ENCODE results near the gene UBE2E2. TPM values are rescaled to one million over a fixed set of nuclear protein-coding genes. Genes with fewer than 3 reads are reported as not detected.

Gene UBE2E2
- total RNA-seq, 1 donor from 2014 or later, result 28.7 TPM

GRCh38 chr3:23496165-23496564, 293.0 kb downstream of the UBE2E2 start:
- H3K36me3 ChIP-seq (ENCODE audit: control insufficient read depth, insufficient read depth, low read length), result no peaks in the 10 kb centered on the region
- H3K27me3 ChIP-seq (ENCODE audit: control insufficient read depth, insufficient read depth, low read length), result no peaks in the 10 kb centered on the region
- no peak for TF ChIP-seq CTCF (IDR thresholded peaks at IDR 0.05; ENCODE audit: insufficient read depth, low read length, poor library complexity, severe bottlenecking)
- DNase-seq (ENCODE audit: low read depth), result no peak
- no peak overlapping the region for H3K4me3 ChIP-seq (ENCODE audit: low read depth, low read length)

GRCh38 chr3:23497156-23497555, 294.0 kb downstream of the UBE2E2 start:
- TF ChIP-seq CTCF (IDR thresholded peaks at IDR 0.05; ENCODE audit: insufficient read depth, low read length, poor library complexity, severe bottlenecking), result no peak
- Histone ChIP-seq H3K36me3 (ENCODE audit: control insufficient read depth, insufficient read depth, low read length) (no peaks in the 10 kb centered on the region), H3K27me3 (ENCODE audit: control insufficient read depth, insufficient read depth, low read length) (no peaks in the 10 kb centered on the region), H3K4me3 (ENCODE audit: low read depth, low read length) (no peak overlapping the region)
- DNase-seq (ENCODE audit: low read depth), result no peak

- no peak for TF ChIP-seq CTCF (IDR thresholded peaks at IDR 0.05; ENCODE audit: insufficient read depth, low read length, poor library complexity, severe bottlenecking)
- Histone ChIP-seq H3K27me3 (ENCODE audit: control insufficient read depth, insufficient read depth, low read length) (no peaks in the 10 kb centered on the region), H3K36me3 (ENCODE audit: control insufficient read depth, insufficient read depth, low read length) (no peaks in the 10 kb centered on the region), H3K4me3 (ENCODE audit: low read depth, low read length) (no peak overlapping the region)
- no peak for DNase-seq (ENCODE audit: low read depth)
Measured at GRCh38 chr3:23501201-23501802, 298.2 kb downstream of the UBE2E2 start.

- no peaks in the 10 kb centered on the region for H3K36me3 ChIP-seq (ENCODE audit: control insufficient read depth, insufficient read depth, low read length)
- DNase-seq (ENCODE audit: low read depth), result no peak
- H3K4me3 ChIP-seq (ENCODE audit: low read depth, low read length), result no peak overlapping the region
- H3K27me3 ChIP-seq (ENCODE audit: control insufficient read depth, insufficient read depth, low read length), result no peaks in the 10 kb centered on the region
- no peak for TF ChIP-seq CTCF (IDR thresholded peaks at IDR 0.05; ENCODE audit: insufficient read depth, low read length, poor library complexity, severe bottlenecking)
Measured at GRCh38 chr3:23508464-23508863, 305.3 kb downstream of the UBE2E2 start.

- Histone ChIP-seq H3K36me3 (ENCODE audit: control insufficient read depth, insufficient read depth, low read length) (no peaks in the 10 kb centered on the region), H3K4me3 (ENCODE audit: low read depth, low read length) (no peak overlapping the region), H3K27me3 (ENCODE audit: control insufficient read depth, insufficient read depth, low read length) (no peaks in the 10 kb centered on the region)
- DNase-seq (ENCODE audit: low read depth), result no peak
- TF ChIP-seq CTCF (IDR thresholded peaks at IDR 0.05; ENCODE audit: insufficient read depth, low read length, poor library complexity, severe bottlenecking), result no peak
Measured at GRCh38 chr3:23518441-23518840, 315.3 kb downstream of the UBE2E2 start.

All from kidney epithelial cell (primary cell).